Rectal smooth muscle tissue (tissue), 1 donor: ENCODE measurements around the gene JAKMIP1.
"Not testable (repeated sequence)": the region's sequence is repeated elsewhere in the genome, so short reads cannot be mapped to it uniquely, and the experiment has no call there.

Source experiments
- H3K27ac ChIP-seq: one replicate; pipeline ENCODE4 v1.7.0; 2013; ENCODE audit warnings: low read depth, low read length, inconsistent platforms
- H3K27me3 ChIP-seq: one replicate; pipeline ENCODE4 v1.7.0; 2013; ENCODE audit warnings: low read length; ENCODE audit not compliant: control insufficient read depth, insufficient read depth
- H3K36me3 ChIP-seq: one replicate; pipeline ENCODE4 v1.7.0; 2013; ENCODE audit warnings: low read length; ENCODE audit not compliant: control insufficient read depth, insufficient read depth
- H3K4me1 ChIP-seq: one replicate; pipeline ENCODE4 v1.7.0; 2013; ENCODE audit warnings: low read length; ENCODE audit not compliant: control insufficient read depth, insufficient read depth
- H3K4me3 ChIP-seq: one replicate; pipeline ENCODE4 v1.7.0; 2013; ENCODE audit warnings: low read length
- H3K9ac ChIP-seq: one replicate; pipeline ENCODE4 v1.7.0; 2013; ENCODE audit warnings: low read length

Gene JAKMIP1

DNA sequence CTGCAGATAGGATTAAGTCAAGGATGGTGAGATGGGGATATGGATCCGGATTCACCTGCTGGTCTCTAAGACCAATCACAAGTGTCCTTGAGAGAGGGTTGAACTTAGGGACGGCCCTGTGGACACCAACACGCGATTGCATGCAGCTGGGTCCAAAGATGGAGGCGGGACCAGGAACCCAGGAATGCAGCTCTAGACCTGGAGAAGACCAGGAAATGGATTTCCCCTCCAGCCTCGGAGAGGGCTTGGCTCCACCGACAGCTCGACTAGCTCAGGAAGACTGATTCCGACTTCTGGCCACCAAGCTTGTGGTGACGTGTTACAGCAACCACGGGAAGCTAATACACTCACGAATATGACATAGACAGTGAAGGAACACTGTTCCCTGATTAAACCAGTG is 186.8 kb downstream of the JAKMIP1 start:
- peaks cover 5% of the 10 kb centered on the region for H3K27me3 ChIP-seq

DNA sequence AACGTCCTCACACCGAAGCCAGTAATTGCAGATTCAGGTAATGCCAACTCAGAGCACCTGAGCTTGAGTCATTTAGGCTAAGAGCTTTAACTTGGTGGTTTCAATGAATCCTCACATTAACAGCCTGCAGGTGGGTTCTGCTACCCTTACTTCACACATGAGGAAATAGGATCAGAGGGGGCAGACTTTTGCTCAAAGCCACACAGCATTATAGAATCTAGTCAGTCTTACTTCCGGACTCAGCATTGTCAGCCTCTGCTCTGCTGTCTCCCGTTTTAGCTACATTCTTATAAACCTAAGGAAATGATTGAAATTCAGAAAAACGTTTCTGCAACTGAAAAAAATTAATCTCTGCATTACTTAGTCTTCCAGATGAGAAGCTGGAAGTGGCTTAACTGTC is 188.1 kb downstream of the JAKMIP1 start:
- Histone ChIP-seq H3K27ac (no peak overlapping the region), H3K4me1 (no peaks in the 10 kb centered on the region), H3K9ac (no peak overlapping the region), H3K4me3 (no peak overlapping the region), H3K36me3 (no peaks in the 10 kb centered on the region), H3K27me3 (peaks cover 5% of the 10 kb centered on the region)

More for the DNA sequence above, 186.8 kb downstream of the JAKMIP1 start:
- H3K36me3 ChIP-seq: no peaks in the 10 kb centered on the region
- H3K4me3 ChIP-seq: no peak overlapping the region
- H3K9ac ChIP-seq: no peak overlapping the region
- no peaks in the 10 kb centered on the region for H3K4me1 ChIP-seq
- H3K27ac ChIP-seq: no peak overlapping the region

DNA sequence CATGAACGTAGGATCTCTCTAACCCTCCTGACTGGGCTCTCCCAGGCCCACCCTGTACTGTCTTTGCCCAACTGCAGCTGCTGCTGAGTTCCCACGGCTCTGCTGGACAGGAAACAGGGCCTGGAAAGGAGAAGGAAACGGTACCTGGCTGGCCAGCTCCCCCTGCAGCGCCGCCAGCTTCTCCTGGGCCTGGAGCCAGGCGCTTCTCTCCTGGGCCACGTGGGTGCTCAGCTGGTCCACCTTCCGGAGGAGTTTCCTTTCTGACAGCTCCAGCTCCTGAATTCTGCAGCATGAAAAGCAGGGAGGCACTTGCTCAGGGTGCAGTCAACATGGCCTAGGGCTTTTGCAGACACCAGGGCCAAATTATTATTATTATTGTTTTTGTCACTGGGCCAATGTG is 188.7 kb downstream of the JAKMIP1 start:
- H3K4me1 ChIP-seq: no peaks in the 10 kb centered on the region
- no peak overlapping the region for H3K4me3 ChIP-seq
- no peak overlapping the region for H3K27ac ChIP-seq
- no peaks in the 10 kb centered on the region for H3K36me3 ChIP-seq
- peaks cover 5% of the 10 kb centered on the region for H3K27me3 ChIP-seq
- H3K9ac ChIP-seq: no peak overlapping the region

DNA sequence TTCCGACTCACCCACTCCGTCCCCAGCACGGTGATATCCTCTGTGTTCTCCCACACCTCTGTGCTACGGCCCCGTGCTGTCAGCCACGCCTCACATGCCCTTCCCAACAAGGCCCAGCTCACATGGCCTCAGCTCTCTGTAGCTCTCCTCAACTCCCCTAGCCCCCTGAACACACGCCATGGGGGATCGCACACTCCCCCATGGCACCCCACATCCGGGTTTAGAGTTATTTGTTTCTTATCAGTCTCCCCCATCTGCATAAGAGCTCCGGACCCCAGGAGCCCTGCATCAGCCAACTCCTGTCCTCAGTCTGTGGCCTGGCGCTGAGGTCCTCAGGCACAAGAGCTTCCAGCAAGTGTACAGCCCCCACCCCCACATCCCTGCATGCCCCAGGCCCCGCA is 189.1 kb downstream of the JAKMIP1 start:
- H3K4me1 ChIP-seq: no peaks in the 10 kb centered on the region
- no peak overlapping the region for H3K27ac ChIP-seq
- no peaks in the 10 kb centered on the region for H3K36me3 ChIP-seq
- H3K9ac ChIP-seq: no peak overlapping the region
- no peak overlapping the region for H3K4me3 ChIP-seq
- H3K27me3 ChIP-seq: peaks cover 5% of the 10 kb centered on the region

DNA sequence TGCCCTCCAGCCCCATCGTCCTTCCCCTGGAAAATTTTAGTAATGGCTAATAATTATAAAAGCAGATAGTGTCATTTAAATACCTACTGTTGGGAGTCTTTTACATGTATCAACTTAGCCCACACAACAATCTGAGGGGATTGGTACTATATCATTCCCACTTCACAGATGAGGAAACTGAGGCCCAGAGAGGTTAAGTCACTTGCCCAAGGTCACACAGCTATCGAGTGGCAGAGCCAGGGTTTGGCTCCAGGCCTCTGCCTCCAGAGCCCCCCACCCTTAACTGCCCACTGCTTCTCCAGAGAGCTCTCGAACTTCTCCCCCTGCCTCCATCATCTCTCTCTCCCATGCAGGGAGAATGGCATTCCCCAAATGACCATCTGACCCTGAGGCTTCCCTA is 189.6 kb downstream of the JAKMIP1 start:
- Histone ChIP-seq H3K27me3 (peaks cover 5% of the 10 kb centered on the region), H3K27ac (no peak overlapping the region), H3K4me3 (no peak overlapping the region), H3K36me3 (no peaks in the 10 kb centered on the region), H3K9ac (no peak overlapping the region), H3K4me1 (no peaks in the 10 kb centered on the region)

DNA sequence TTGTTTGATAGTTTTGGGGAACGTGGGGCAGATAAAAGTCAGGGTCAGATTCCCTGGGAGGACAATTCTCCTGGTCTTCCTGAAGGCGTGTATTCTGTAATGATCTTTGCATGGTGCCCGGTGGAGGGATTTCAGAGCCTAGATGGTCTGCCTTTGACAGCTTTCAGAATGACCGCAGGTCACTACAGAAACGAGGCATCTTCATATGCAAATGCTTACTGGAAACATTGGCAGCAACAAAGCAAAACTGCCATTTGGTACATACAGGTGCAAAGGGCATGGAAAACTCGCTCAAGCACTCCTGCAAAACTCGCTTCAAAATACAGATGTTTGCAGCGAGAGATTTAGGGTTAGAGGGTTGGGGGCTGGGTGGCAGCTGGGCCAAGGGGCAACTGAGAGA is 190.9 kb downstream of the JAKMIP1 start:
- H3K9ac ChIP-seq: no peak overlapping the region
- no peak overlapping the region for H3K4me3 ChIP-seq
- no peaks in the 10 kb centered on the region for H3K36me3 ChIP-seq
- no peak overlapping the region for H3K27ac ChIP-seq
- peaks cover 5% of the 10 kb centered on the region for H3K27me3 ChIP-seq
- H3K4me1 ChIP-seq: no peaks in the 10 kb centered on the region

DNA sequence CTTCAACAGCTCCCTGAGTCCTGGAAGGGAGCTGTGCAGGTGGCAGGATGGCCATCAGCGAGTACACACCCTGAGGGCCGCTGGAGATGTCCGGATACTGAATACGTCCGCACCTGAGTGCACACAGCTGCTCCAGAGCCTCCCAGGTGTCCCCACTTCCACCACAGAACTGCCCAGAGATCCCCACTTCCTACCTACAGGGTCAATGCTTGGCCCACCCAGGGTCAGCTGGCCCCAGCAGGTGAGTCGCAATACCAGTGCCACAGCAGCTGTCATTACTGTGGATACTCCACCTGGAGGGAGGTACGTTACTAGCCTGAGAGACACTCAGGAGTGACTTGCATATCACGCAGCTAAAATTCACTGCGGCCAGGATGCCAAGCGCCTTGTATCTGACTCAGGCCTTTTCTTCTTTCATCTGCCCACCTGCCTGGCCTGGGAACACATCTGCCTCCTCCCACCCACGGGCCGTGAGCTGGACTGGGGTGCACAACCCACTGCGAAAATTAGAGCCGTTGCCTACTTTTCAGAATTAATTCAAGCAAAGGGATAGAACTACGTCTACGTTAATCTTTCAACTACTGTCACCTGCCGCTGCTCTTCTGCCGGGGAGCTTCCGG is 191.5 kb downstream of the JAKMIP1 start:
- peaks cover 5% of the 10 kb centered on the region for H3K27me3 ChIP-seq
- no peak overlapping the region for H3K9ac ChIP-seq

DNA sequence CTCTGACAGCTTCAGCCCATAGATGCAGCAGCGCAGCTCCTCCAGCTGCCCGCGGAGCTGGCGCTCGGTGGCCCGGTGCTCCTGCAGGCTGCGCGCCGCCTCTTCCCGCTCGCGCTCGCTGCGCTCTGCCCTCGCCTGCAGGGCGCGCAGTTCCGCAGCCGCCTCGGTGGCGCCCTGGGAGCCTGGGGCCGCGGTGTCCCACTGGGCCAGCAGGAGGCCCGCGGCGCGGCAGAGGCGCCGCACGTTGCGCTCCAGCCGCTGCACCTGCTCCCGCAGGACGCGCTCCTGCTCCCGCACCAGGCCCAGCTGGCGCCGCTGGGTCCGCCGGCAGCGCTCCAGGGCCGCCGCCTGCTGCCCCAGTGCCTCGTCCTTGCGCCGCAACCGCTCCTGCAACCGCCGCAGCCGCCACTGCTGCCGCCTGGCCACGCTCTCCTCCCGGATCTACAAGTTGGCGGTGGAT is 192.2 kb downstream of the JAKMIP1 start:
- Histone ChIP-seq H3K4me1 (no peaks in the 10 kb centered on the region), H3K36me3 (no peaks in the 10 kb centered on the region), H3K27me3 (peaks cover 5% of the 10 kb centered on the region), H3K4me3 (no peak overlapping the region), H3K9ac (no peak overlapping the region), H3K27ac (no peak overlapping the region)

More for the DNA sequence above, 191.5 kb downstream of the JAKMIP1 start:
- Histone ChIP-seq H3K4me1 (no peaks in the 10 kb centered on the region), H3K27ac (no peak overlapping the region), H3K36me3 (no peaks in the 10 kb centered on the region), H3K4me3 (no peak overlapping the region)

DNA sequence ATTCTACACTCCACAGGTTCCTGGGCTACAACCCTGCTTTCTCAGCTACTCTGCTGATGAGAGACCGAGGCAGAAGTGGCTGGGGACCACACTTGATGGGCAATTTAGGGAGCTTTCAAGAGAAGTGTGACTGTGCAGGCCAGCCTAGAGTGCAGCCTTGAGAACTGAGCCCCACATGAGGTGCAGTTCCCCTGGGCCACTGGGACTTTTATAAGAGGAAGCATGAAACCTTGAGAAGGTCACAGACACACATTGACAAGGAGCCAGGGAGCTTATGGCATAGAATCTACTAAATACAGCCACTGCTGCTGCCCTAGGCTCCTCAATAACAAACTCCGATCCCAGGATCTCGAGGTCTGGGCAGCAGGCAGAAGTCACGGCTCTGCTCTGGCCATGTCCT is 195.2 kb downstream of the JAKMIP1 start:
- no peaks in the 10 kb centered on the region for H3K4me1 ChIP-seq
- H3K4me3 ChIP-seq: no peak overlapping the region
- no peaks in the 10 kb centered on the region for H3K36me3 ChIP-seq
- no peak overlapping the region for H3K27ac ChIP-seq
- H3K9ac ChIP-seq: no peak overlapping the region
- H3K27me3 ChIP-seq: peaks cover 5% of the 10 kb centered on the region

DNA sequence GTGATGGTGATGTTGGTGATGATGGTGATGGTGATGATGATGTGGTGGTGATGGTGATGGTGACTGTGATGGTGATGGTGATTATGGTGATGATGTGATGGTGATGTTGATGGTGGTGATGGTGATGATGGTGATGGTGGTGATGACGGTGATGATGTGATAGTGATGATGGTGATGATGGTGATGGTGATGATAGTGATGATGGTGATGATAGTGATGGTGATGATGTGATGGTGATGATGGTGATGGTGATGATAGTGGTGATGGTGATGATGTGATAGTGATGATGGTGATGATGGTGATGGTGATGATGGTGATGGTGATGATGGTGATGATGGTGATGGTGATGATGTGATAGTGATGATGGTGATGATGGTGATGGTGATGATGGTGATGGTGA is 196.9 kb downstream of the JAKMIP1 start:
- H3K4me1 ChIP-seq, H3K9ac ChIP-seq, H3K27me3 ChIP-seq, H3K27ac ChIP-seq, H3K4me3 ChIP-seq, H3K36me3 ChIP-seq: not testable (repeated sequence)

DNA sequence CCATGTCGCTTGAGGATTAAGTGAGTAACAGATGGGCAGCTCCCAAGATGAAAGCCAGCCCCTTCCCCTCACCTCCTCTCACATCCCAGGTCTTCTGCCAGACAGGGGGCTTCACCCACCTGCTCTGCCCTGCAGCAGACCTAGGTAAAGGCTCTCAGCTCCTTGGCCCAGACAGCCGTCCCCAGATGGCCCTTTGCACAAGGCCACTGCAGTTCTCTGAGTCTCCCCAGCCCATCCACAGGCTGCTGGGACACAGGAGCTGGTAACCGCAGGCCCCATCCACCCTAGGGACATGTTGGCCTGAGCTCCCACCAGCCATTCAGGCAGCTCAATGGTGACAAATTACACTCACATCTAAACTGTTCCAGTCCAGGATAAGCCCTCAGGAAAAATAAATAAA is 197.4 kb downstream of the JAKMIP1 start:
- Histone ChIP-seq H3K4me1 (no peaks in the 10 kb centered on the region), H3K27me3 (no peaks in the 10 kb centered on the region), H3K27ac (no peak overlapping the region), H3K9ac (no peak overlapping the region), H3K4me3 (no peak overlapping the region), H3K36me3 (no peaks in the 10 kb centered on the region)

DNA sequence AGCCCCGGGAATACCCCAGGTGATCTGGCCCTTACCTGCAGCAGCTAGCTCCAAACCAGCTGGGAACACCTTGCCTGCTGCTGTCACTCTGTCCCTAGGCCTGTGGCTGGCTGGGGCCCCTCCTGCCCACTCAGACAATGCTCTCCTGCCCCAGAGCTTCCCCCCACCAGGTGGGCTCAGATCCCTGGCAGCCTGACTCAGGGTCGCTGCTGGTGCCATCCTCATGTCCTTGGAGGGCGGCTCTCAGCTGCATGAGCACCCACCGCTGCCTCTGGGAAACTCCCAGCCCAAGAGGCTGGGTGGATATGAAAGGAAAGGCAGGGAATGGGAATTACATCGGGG is 197.9 kb downstream of the JAKMIP1 start:
- Histone ChIP-seq H3K27ac (no peak overlapping the region), H3K36me3 (no peaks in the 10 kb centered on the region), H3K4me1 (no peaks in the 10 kb centered on the region), H3K9ac (no peak overlapping the region), H3K27me3 (no peaks in the 10 kb centered on the region), H3K4me3 (no peak overlapping the region)

DNA sequence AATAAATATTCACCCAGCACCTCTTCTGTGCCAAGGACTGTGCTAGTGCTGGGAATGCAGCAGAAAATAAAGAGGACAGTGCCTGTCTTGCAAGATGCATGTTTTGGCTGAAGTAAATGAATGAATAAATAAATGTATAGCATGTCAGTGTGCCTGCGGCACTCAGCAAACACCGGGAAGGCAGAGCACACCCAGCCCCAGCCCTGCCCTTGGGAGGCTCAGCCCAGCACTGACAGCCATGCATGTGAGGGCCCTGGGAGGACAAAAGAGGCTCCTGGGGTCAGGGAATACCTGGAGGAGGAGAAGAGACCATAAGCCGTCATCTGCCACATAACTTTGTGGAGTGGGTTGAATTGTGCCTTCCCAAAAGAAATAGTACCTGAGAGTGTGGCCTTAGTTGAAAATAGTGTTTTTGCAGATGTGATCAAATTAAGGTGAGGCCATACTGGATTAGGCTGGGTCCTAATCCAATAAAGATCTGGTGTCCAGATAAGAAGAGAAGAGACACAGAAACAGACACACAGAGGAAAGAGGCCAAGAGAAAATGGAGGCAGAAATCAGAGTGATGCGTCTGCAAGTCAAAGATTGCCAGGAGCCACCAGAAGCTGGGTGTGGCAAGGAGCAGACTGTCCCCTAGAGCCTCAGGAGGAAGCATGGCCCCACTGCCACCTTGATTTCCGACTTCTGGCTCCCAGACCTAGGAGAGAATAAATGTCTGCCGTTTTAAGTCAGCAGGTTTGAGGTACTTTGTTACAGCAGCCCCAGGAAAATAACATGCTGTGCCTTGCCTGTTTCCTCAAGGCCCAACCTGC is 198.5 kb downstream of the JAKMIP1 start:
- Histone ChIP-seq H3K4me1 (no peaks in the 10 kb centered on the region), H3K9ac (no peak overlapping the region), H3K4me3 (no peak overlapping the region), H3K36me3 (no peaks in the 10 kb centered on the region), H3K27ac (no peak overlapping the region), H3K27me3 (no peaks in the 10 kb centered on the region)
